HepG2 (cell line): ENCODE data around the gene TMEM45A.

ENCODE experiments used
- ATF7-NPFF ChIP-seq: sonication (generic); formaldehyde crosslinking; IDR thresholded peaks from 2 replicates; pipeline ENCODE4 v1.8.1; 2023; ENCODE audit warnings: mild to moderate bottlenecking, low read depth, missing genetic modification reagents, moderate library complexity
- CTCF ChIP-seq: sonication (generic); formaldehyde crosslinking; IDR thresholded peaks from 2 replicates; pipeline ENCODE4 v1.5.0; 2020; ENCODE audit warnings: mild to moderate bottlenecking, missing genetic modification reagents, moderate library complexity
- FOSL1 ChIP-seq: sonication (generic); formaldehyde crosslinking; IDR thresholded peaks from 2 replicates; pipeline ENCODE4 v1.9.0; 2021; ENCODE audit warnings: missing genetic modification reagents, borderline replicate concordance
- JUNB ChIP-seq: sonication (generic); formaldehyde crosslinking; IDR thresholded peaks from 2 replicates; pipeline ENCODE4 v1.8.0; 2022; ENCODE audit warnings: missing genetic modification reagents, mild to moderate bottlenecking, borderline replicate concordance
- MEIS1 ChIP-seq: sonication (generic); formaldehyde crosslinking; IDR thresholded peaks from 2 replicates; pipeline ENCODE4 v1.9.0; 2021; ENCODE audit warnings: mild to moderate bottlenecking, missing genetic modification reagents, moderate library complexity, borderline replicate concordance
- MTA3 ChIP-seq: sonication (generic); formaldehyde crosslinking; IDR thresholded peaks from 2 replicates; pipeline ENCODE4 v1.4.0; 2020; ENCODE audit warnings: missing genetic modification reagents
- TF ChIP-seq, protein P1 (sequence below): sonication (generic); formaldehyde crosslinking; conservative IDR thresholded peaks from 2 replicates; pipeline ENCODE4 v1.4.0; 2020; ENCODE audit warnings: missing genetic modification reagents

- TF ChIP-seq ATF7-NPFF (CRISPR knock-in tag): no peak
- no peak for TF ChIP-seq JUNB (CRISPR knock-in tag)
- no peak for TF ChIP-seq CTCF (CRISPR knock-in tag)
- TF ChIP-seq MTA3: no peak
- no peak for TF ChIP-seq MEIS1 (CRISPR knock-in tag)
- no peak for TF ChIP-seq FOSL1 (CRISPR knock-in tag)
- TF ChIP-seq, protein P1, sequence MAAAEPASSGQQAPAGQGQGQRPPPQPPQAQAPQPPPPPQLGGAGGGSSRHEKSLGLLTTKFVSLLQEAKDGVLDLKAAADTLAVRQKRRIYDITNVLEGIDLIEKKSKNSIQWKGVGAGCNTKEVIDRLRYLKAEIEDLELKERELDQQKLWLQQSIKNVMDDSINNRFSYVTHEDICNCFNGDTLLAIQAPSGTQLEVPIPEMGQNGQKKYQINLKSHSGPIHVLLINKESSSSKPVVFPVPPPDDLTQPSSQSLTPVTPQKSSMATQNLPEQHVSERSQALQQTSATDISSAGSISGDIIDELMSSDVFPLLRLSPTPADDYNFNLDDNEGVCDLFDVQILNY: no peak
Observed at GRCh38 chr3:100609963-100610362, 117.5 kb downstream of the TMEM45A start.
